ENCODE results near the gene ERICH2. TPM values are rescaled to one million over a fixed set of nuclear protein-coding genes. Genes with fewer than 3 reads are reported as not detected.

Gene ERICH2
- total RNA-seq, 1 experiment from 2014 or later, result 0.74 TPM

GRCh38 chr2:170739507-170740046 lies 30.6 kb upstream of the ERICH2 start:
- Histone ChIP-seq H3K4me3 (ENCODE audit: low read depth in 2 of 2, low read length in 2 of 2) (no peak overlapping the region), H3K4me1 (ENCODE audit: control insufficient read depth, insufficient read depth, low read length) (peaks cover 5% of the 10 kb centered on the region; the same call in 1 of the 2 replicates), H3K27me3 (ENCODE audit: control insufficient read depth, insufficient read depth, low read length) (no peaks in the 10 kb centered on the region), H3K36me3 (ENCODE audit: control insufficient read depth, insufficient read depth, low read length) (no peaks in the 10 kb centered on the region), H3K27ac (ENCODE audit: low read length) (no peak overlapping the region), H3K9me3 (ENCODE audit: control insufficient read depth, insufficient read depth, low read depth, low read length) (no peaks in the 10 kb centered on the region)
- intact Hi-C loops (cut with micrococcal nuclease; ENCODE audit: unreplicated experiment), result no loop called here
- in situ Hi-C loops (cut with HindIII; ENCODE audit: low pct_unique_long_range_greater_than_20kb, low sequenced_read_pairs), result no loop called here
- TF ChIP-seq SIN3A (IDR thresholded peaks at IDR 0.05; ENCODE audit: borderline replicate concordance, insufficient read depth, low read depth, low read length) (no peak), TCF7L2 (IDR thresholded peaks at IDR 0.05; ENCODE audit: low read depth, low read length) (no peak), POLR2AphosphoS5 (IDR thresholded peaks at IDR 0.05; ENCODE audit: low read depth, low read length) (no peak), CTCF (IDR thresholded peaks at IDR 0.05) (no peak)
- TF ChIP-seq, protein P1, sequence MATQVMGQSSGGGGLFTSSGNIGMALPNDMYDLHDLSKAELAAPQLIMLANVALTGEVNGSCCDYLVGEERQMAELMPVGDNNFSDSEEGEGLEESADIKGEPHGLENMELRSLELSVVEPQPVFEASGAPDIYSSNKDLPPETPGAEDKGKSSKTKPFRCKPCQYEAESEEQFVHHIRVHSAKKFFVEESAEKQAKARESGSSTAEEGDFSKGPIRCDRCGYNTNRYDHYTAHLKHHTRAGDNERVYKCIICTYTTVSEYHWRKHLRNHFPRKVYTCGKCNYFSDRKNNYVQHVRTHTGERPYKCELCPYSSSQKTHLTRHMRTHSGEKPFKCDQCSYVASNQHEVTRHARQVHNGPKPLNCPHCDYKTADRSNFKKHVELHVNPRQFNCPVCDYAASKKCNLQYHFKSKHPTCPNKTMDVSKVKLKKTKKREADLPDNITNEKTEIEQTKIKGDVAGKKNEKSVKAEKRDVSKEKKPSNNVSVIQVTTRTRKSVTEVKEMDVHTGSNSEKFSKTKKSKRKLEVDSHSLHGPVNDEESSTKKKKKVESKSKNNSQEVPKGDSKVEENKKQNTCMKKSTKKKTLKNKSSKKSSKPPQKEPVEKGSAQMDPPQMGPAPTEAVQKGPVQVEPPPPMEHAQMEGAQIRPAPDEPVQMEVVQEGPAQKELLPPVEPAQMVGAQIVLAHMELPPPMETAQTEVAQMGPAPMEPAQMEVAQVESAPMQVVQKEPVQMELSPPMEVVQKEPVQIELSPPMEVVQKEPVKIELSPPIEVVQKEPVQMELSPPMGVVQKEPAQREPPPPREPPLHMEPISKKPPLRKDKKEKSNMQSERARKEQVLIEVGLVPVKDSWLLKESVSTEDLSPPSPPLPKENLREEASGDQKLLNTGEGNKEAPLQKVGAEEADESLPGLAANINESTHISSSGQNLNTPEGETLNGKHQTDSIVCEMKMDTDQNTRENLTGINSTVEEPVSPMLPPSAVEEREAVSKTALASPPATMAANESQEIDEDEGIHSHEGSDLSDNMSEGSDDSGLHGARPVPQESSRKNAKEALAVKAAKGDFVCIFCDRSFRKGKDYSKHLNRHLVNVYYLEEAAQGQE (IDR thresholded peaks at IDR 0.05; ENCODE audit: insufficient read depth in 1 of 2, low read depth in 2 of 2, low read length in 1 of 2), result no peak
- BruUV-seq (replicated peaks), result no TSS peak
- ATAC-seq (peak; percentile 61), DNase-seq (ENCODE audit: low read depth, low spot score) (no peak)
- ChIA-PET CTCF (no interaction called here), POLR2A (interaction anchor here (0.6 kb wide), 1 partner anchor 44 kb away, joined by 3 read pairs; no protein-coding TSS in a partner anchor)

- Histone ChIP-seq H3K9me3 (ENCODE audit: control insufficient read depth, insufficient read depth, low read depth, low read length) (no peaks in the 10 kb centered on the region), H3K27me3 (ENCODE audit: control insufficient read depth, insufficient read depth, low read length) (no peaks in the 10 kb centered on the region), H3K4me1 (ENCODE audit: control insufficient read depth, insufficient read depth, low read length) (peaks cover 5% of the 10 kb centered on the region; the same call in 1 of the 2 replicates), H3K4me3 (ENCODE audit: low read depth in 2 of 2, low read length in 2 of 2) (no peak overlapping the region), H3K36me3 (ENCODE audit: control insufficient read depth, insufficient read depth, low read length) (no peaks in the 10 kb centered on the region), H3K27ac (ENCODE audit: low read length) (no peak overlapping the region)
- ATAC-seq (no peak), DNase-seq (ENCODE audit: low read depth, low spot score) (no peak)
- no TSS peak for BruUV-seq (replicated peaks)
- ChIA-PET POLR2A (no interaction called here), CTCF (no interaction called here)
- no peak for TF ChIP-seq TCF7L2 (IDR thresholded peaks at IDR 0.05; ENCODE audit: low read depth, low read length)
- TF ChIP-seq POLR2AphosphoS5 (IDR thresholded peaks at IDR 0.05; ENCODE audit: low read depth, low read length), result no peak
- no peak for TF ChIP-seq CTCF (IDR thresholded peaks at IDR 0.05)
- no peak for TF ChIP-seq SIN3A (IDR thresholded peaks at IDR 0.05; ENCODE audit: borderline replicate concordance, insufficient read depth, low read depth, low read length)
- TF ChIP-seq, protein P1 (IDR thresholded peaks at IDR 0.05; ENCODE audit: insufficient read depth in 1 of 2, low read depth in 2 of 2, low read length in 1 of 2), result no peak
- intact Hi-C loops (cut with micrococcal nuclease; ENCODE audit: unreplicated experiment), result no loop called here
- in situ Hi-C loops (cut with HindIII; ENCODE audit: low pct_unique_long_range_greater_than_20kb, low sequenced_read_pairs), result no loop called here
Observed at GRCh38 chr2:170740660-170741059, 29.5 kb upstream of the ERICH2 start.
